ENCODE data around the gene CCL23.

Gene CCL23

DNA sequence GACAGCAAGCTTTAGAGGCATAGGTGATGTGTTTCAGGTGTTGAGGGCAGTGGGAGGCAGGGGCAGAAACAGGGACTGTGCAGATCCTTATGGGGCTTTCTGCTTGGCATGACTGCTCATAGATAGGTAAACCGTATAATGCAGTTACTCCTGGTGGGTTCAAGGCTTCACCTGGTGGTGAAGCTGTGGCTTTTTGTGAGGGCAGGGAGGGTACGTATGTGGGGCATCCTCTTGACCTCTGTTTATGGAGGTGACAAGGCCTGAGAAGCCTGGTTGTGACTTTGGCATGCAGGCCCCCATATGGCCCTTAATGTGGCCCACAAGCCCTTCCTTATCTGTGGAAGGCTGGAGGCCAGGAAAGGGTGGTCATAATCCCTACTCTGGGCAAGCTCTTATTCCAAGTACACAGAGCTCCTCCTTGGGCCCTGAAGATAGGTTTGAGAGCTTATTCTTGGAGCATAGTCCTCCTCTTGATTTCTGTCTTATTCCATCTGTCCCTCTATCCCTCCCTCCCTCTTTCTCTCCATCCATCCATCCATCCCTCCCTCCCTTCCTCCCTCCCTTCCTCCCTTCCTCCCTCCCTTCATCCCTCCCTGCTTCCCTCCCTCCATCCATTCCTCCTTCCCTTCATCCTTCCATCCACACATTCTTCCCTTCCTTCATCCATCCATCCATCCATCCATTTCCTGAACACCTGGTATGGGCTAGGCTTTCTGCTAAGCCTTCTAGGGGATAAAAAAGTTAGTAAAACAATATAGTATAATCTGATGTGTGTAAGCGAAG lies 35.2 kb downstream of the CCL23 start:
- DNase-seq (ENCODE audit: low read depth) = no peak
- TF ChIP-seq, protein P1, sequence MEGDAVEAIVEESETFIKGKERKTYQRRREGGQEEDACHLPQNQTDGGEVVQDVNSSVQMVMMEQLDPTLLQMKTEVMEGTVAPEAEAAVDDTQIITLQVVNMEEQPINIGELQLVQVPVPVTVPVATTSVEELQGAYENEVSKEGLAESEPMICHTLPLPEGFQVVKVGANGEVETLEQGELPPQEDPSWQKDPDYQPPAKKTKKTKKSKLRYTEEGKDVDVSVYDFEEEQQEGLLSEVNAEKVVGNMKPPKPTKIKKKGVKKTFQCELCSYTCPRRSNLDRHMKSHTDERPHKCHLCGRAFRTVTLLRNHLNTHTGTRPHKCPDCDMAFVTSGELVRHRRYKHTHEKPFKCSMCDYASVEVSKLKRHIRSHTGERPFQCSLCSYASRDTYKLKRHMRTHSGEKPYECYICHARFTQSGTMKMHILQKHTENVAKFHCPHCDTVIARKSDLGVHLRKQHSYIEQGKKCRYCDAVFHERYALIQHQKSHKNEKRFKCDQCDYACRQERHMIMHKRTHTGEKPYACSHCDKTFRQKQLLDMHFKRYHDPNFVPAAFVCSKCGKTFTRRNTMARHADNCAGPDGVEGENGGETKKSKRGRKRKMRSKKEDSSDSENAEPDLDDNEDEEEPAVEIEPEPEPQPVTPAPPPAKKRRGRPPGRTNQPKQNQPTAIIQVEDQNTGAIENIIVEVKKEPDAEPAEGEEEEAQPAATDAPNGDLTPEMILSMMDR (conservative IDR thresholded peaks at IDR 0.05; ENCODE audit: low read depth, low read length) = no peak

DNA sequence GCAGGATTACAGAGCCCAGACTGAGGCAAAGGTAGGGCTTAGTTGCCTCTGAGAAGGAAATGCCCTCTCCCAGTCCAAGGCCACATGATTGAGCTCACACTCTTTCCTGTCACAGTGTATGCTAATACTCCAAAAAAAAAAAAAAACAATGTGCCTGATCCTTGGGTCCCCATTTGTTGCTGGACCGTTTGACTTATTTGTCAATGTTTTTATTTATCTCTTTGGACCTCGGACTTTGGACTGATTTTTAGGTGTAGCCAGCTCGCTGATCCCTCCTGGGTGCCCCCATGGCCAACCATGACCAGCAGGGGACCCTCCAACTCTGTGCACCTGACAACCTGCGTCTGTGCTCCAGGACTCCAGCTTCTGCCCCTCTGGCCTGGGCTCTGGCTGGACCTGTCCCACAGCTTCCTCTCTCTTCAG lies 35.9 kb downstream of the CCL23 start:
- no peak overlapping the region for H3K4me3 ChIP-seq (ENCODE audit: low read length)
- TF ChIP-seq, protein P1 (conservative IDR thresholded peaks at IDR 0.05; ENCODE audit: low read depth, low read length) = no peak
- DNase-seq (ENCODE audit: low read depth) = no peak

More for the DNA sequence above, 35.2 kb downstream of the CCL23 start:
- H3K4me3 ChIP-seq (ENCODE audit: low read length) = no peak overlapping the region

DNA sequence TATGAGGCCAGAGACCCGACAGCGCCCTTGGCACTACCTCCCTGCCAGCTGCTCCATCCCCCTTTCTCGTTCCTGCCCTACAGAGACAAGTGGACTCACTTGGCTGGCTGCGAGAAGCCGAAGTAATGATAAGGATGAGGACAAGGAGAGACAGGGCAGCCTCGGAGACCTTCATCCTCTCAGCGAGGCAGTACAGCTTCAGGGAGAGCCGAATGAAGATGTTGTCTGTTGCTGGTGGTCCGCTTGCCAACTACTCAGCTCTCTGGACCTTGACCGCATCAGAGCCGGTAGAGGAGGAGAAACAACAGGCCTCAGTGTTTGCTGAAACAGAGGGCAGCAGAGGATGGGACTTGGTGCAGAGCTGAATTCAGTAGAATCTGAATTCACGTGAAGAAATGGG lies 36.5 kb downstream of the CCL23 start, which contains the start of gene CCL16:
Gene CCL16, minus strand, starts transcription at position 252 of the 400 bp plus-strand sequence. Its CDS starts 77 bp downstream, at position 175.
- DNase-seq (ENCODE audit: low read depth) = no peak
- H3K4me3 ChIP-seq (ENCODE audit: low read length) = no peak within 1 kb of the TSS
- TF ChIP-seq, protein P1 (conservative IDR thresholded peaks at IDR 0.05; ENCODE audit: low read depth, low read length) = no peak

DNA sequence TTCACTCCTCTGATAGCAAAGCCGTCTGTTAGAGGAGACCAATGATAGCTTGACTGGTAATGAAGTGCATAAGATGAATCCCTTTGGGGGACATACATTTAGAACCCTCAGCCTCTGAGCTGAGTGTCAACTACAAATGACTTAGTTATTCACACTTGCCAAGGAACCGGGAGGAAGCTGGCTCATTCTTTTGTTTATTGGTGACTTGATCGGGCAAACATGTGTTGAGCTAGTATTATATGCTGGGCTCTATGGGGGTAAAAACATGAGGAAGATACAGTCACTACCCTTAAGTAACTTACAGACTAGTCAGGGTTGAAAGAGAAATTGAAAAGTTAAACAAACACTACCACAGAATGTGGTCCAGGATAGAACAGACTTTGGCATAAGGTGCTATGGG lies 39.4 kb downstream of the CCL23 start:
- TF ChIP-seq, protein P1 (conservative IDR thresholded peaks at IDR 0.05; ENCODE audit: low read depth, low read length) = no peak
- DNase-seq (ENCODE audit: low read depth) = no peak

DNA sequence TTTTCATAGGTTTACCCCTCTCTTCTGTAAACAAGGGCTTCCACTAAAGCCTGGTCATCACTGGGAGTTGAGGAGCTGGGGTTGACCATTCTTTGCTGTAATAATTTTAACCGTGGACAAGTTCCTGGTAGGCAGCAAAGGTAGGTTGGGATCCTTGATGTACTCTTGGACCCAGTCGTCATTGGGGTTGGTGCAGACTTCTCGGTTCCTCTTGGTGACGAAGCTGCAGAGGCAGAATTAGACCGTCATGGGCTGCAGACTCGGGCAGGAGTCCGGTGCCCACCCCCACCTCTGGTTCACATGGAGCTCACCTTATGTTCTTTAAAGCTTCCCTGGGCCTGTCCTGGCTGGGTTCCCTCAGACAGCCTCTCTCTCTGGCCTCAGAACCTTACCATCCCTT lies 40.3 kb downstream of the CCL23 start:
- TF ChIP-seq, protein P1 (conservative IDR thresholded peaks at IDR 0.05; ENCODE audit: low read depth, low read length) = no peak
- no peak overlapping the region for H3K4me3 ChIP-seq (ENCODE audit: low read length)
- no peak for DNase-seq (ENCODE audit: low read depth)

More for the DNA sequence above, 39.4 kb downstream of the CCL23 start:
- no peak overlapping the region for H3K4me3 ChIP-seq (ENCODE audit: low read length)

DNA sequence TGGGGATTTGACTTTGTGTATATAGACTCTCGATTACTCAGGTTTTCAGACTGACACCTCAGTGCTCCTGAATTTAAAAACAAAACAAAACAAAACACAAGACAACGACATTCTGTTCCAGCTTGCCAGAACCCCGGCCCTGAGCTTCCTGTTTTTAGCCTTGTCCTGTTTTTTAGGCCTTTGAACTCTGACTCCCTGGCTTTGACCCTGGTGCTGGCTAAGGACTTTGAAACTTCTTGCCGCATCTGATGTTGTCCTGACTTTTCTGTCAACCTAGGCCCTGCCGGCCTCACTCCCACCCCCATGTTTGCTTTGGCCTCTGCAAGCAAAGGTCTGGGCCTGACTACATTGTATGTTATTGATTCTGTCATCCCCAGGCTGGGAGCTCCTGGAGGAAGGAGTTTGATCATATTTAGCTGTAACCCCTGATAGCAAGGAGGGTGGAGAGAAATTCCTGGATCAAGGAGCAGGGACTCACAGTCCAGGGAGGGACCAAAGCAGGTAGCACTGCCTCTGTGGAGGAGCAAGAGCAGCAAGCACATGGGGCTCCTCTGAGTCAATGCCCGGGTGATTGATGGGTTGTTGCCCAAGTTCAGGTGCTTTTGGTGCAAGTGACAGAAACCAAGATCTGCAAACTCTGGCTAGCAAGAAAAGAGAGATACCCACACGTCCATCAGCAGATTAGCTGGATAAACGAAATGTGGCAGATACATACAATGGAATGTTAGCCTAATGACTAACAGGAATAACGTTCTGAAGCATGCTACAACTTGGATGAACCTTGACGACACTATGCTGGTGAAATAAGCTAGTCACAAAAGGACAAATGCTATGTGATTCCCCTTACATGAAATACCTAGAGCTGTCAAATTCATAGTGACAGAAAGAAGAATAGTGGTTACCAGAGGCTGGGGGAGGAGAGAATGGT lies 44.2 kb downstream of the CCL23 start:
- no peak overlapping the region for H3K4me3 ChIP-seq (ENCODE audit: low read length)
- TF ChIP-seq, protein P1 (conservative IDR thresholded peaks at IDR 0.05; ENCODE audit: low read depth, low read length) = no peak
- DNase-seq (ENCODE audit: low read depth) = no peak

Data from retinal pigment epithelial cell (primary cell).